CD1c-positive myeloid dendritic cell (primary cell): ENCODE measurements around the gene ABCA7.
A peak's percentile ranks its signal among the peaks of the same experiment; 100 is the strongest.

Experiments used
- DNase-seq: peaks from one replicate; pipeline ENCODE4 v3.0.0-alpha.2; 2016; ENCODE audit errors: extremely low spot score

Gene ABCA7

GRCh38 chr19:1055886-1056620 lies 16.1 kb downstream of the ABCA7 start:
- DNase-seq, result no peak

GRCh38 chr19:1057176-1057855 lies 17.4 kb downstream of the ABCA7 start:
- peak; percentile 42 for DNase-seq

GRCh38 chr19:1058112-1058511 lies 18.2 kb downstream of the ABCA7 start:
- DNase-seq, result no peak

GRCh38 chr19:1060689-1061088 lies 20.8 kb downstream of the ABCA7 start:
- DNase-seq, result no peak

- no peak for DNase-seq
These were observed 22.1 kb downstream of the ABCA7 start for GRCh38 chr19:1061987-1062386.

- DNase-seq, result no peak
These were observed 22.6 kb downstream of the ABCA7 start for GRCh38 chr19:1062387-1063029.

- DNase-seq, result peak; percentile 75
These were observed 23.4 kb downstream of the ABCA7 start for GRCh38 chr19:1063030-1063908.

- no peak for DNase-seq
These were observed 24.2 kb downstream of the ABCA7 start for GRCh38 chr19:1063909-1064660.

- peak; percentile 83 for DNase-seq
These were observed 25.0 kb downstream of the ABCA7 start for GRCh38 chr19:1064661-1065605.

GRCh38 chr19:1065606-1066109 lies 25.8 kb downstream of the ABCA7 start:
- no peak for DNase-seq

- no peak for DNase-seq
These were observed 26.4 kb downstream of the ABCA7 start for GRCh38 chr19:1066251-1066747.

- peak; percentile 90 for DNase-seq
These were observed 26.9 kb downstream of the ABCA7 start, which contains the start of gene ARHGAP45 for GRCh38 chr19:1066748-1067340. Gene ARHGAP45, plus strand, starts transcription at chr19:1067167. Its CDS starts 239 bp downstream, at chr19:1067406.

GRCh38 chr19:1067341-1067957 lies 27.5 kb downstream of the ABCA7 start:
- DNase-seq, result no peak

GRCh38 chr19:1068009-1069001 lies 28.4 kb downstream of the ABCA7 start:
- DNase-seq, result peak; percentile 71

- peak; percentile 93 for DNase-seq
These were observed 29.3 kb downstream of the ABCA7 start for GRCh38 chr19:1069009-1069779.

GRCh38 chr19:1070576-1070930 lies 30.6 kb downstream of the ABCA7 start:
- no peak for DNase-seq
